Measurements from ENCODE around the gene GUCA2A.

GRCh38 chr1:42127767-42128166 lies 36.8 kb downstream of the GUCA2A start:
- TF ChIP-seq CTCF (IDR thresholded peaks at IDR 0.05; ENCODE audit: low read depth, low read length) (no peak), POLR2A (IDR thresholded peaks at IDR 0.05; ENCODE audit: extremely low read depth, insufficient read length) (no peak), MYC (IDR thresholded peaks at IDR 0.05; ENCODE audit: low read depth, low read length) (no peak)
- TF ChIP-seq, protein P1, sequence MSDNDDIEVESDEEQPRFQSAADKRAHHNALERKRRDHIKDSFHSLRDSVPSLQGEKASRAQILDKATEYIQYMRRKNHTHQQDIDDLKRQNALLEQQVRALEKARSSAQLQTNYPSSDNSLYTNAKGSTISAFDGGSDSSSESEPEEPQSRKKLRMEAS (IDR thresholded peaks at IDR 0.05; ENCODE audit: low read depth, low read length) = no peak

Data from NB4 (cell line).